HFF-Myc (cell line): Measurements from ENCODE around the gene FANCG.

Source experiments
- DNase-seq: peaks from one replicate; pipeline ENCODE4 v3.0.0-alpha.2; 2011; ENCODE audit warnings: low read depth; ENCODE audit errors: extremely low read depth
- H3K4me3 ChIP-seq: replicated peaks from 2 replicates; pipeline ENCODE4 v1.5.1; 2011; ENCODE audit warnings: low read depth, mild to moderate bottlenecking, control low read depth, low read length
- CTCF ChIP-seq: IDR thresholded peaks from 2 replicates; pipeline ENCODE4 v1.5.1; 2012; ENCODE audit warnings: mild to moderate bottlenecking, low read depth, low read length, control low read depth; ENCODE audit errors: missing control alignments

The FANCG gene

GRCh38 chr9:35114113-35114839, 34.5 kb upstream of the FANCG start:
- peak overlapping the region; percentile 58 for H3K4me3 ChIP-seq
- no peak for TF ChIP-seq CTCF
- peak; percentile 89 for DNase-seq

- no peak for TF ChIP-seq CTCF
- DNase-seq: no peak
- H3K4me3 ChIP-seq: no peak overlapping the region; the same call in 1 of the 2 replicates
Observed at GRCh38 chr9:35112257-35113020, 32.7 kb upstream of the FANCG start.

GRCh38 chr9:35111001-35111933, 31.5 kb upstream of the FANCG start:
- DNase-seq: peak; percentile 97
- peak overlapping the region; percentile 61 for H3K4me3 ChIP-seq
- TF ChIP-seq CTCF: no peak

- DNase-seq: no peak
- no peak for TF ChIP-seq CTCF
- peak overlapping the region; percentile 61 for H3K4me3 ChIP-seq
Observed at GRCh38 chr9:35110327-35110761, 30.6 kb upstream of the FANCG start.

- no peak for DNase-seq
- no peak overlapping the region for H3K4me3 ChIP-seq
- no peak for TF ChIP-seq CTCF
Observed at GRCh38 chr9:35108946-35109575, 29.3 kb upstream of the FANCG start.

GRCh38 chr9:35108461-35108860, 28.7 kb upstream of the FANCG start:
- no peak for TF ChIP-seq CTCF
- no peak overlapping the region for H3K4me3 ChIP-seq
- DNase-seq: no peak
